ENCODE data around the gene KLHL29.

KLHL29 gene

GRCh38 chr2:23400703-23401102 lies 15.7 kb downstream of the KLHL29 start:
- TF ChIP-seq MAX (IDR thresholded peaks at IDR 0.05; ENCODE audit: low read depth, low read length) (no peak), CTCF (IDR thresholded peaks at IDR 0.05; ENCODE audit: low read depth, low read length) (no peak), POLR2A (IDR thresholded peaks at IDR 0.05; ENCODE audit: extremely low read depth, insufficient read length) (no peak), MYC (IDR thresholded peaks at IDR 0.05; ENCODE audit: low read depth, low read length) (no peak)
- no peak for DNase-seq (ENCODE audit: low read depth)
- no peak overlapping the region for H3K4me3 ChIP-seq (ENCODE audit: low read depth, low read length)

GRCh38 chr2:23401427-23402204 lies 16.6 kb downstream of the KLHL29 start:
- DNase-seq (ENCODE audit: low read depth): no peak
- TF ChIP-seq POLR2A (IDR thresholded peaks at IDR 0.05; ENCODE audit: extremely low read depth, insufficient read length): no peak
- TF ChIP-seq MAX (IDR thresholded peaks at IDR 0.05; ENCODE audit: low read depth, low read length): no peak
- no peak for TF ChIP-seq MYC (IDR thresholded peaks at IDR 0.05; ENCODE audit: low read depth, low read length)
- TF ChIP-seq CTCF (IDR thresholded peaks at IDR 0.05; ENCODE audit: low read depth, low read length): no peak
- no peak overlapping the region for H3K4me3 ChIP-seq (ENCODE audit: low read depth, low read length)

- TF ChIP-seq MYC (IDR thresholded peaks at IDR 0.05; ENCODE audit: low read depth, low read length) (no peak), MAX (IDR thresholded peaks at IDR 0.05; ENCODE audit: low read depth, low read length) (no peak), POLR2A (IDR thresholded peaks at IDR 0.05; ENCODE audit: extremely low read depth, insufficient read length) (no peak), CTCF (IDR thresholded peaks at IDR 0.05; ENCODE audit: low read depth, low read length) (no peak)
- H3K4me3 ChIP-seq (ENCODE audit: low read depth, low read length): no peak overlapping the region
- no peak for DNase-seq (ENCODE audit: low read depth)
Observed at GRCh38 chr2:23402205-23402740, 17.3 kb downstream of the KLHL29 start.

- H3K4me3 ChIP-seq (ENCODE audit: low read depth, low read length): no peak overlapping the region
- TF ChIP-seq POLR2A (IDR thresholded peaks at IDR 0.05; ENCODE audit: extremely low read depth, insufficient read length) (no peak), CTCF (IDR thresholded peaks at IDR 0.05; ENCODE audit: low read depth, low read length) (peak; percentile 13)
- DNase-seq (ENCODE audit: low read depth): peak; percentile 76
Observed at GRCh38 chr2:23404426-23404825, 19.4 kb downstream of the KLHL29 start.

GRCh38 chr2:23409248-23409647 lies 24.3 kb downstream of the KLHL29 start:
- no peak for DNase-seq (ENCODE audit: low read depth)
- H3K4me3 ChIP-seq (ENCODE audit: low read depth, low read length): no peak overlapping the region
- TF ChIP-seq CTCF (IDR thresholded peaks at IDR 0.05; ENCODE audit: low read depth, low read length) (no peak), MYC (IDR thresholded peaks at IDR 0.05; ENCODE audit: low read depth, low read length) (no peak), POLR2A (IDR thresholded peaks at IDR 0.05; ENCODE audit: extremely low read depth, insufficient read length) (no peak), MAX (IDR thresholded peaks at IDR 0.05; ENCODE audit: low read depth, low read length) (no peak)

All from NB4 (cell line).